ENCODE measurements around the gene DNAH3.
"Not testable (repeated sequence)": the region's sequence is repeated elsewhere in the genome, so short reads cannot be mapped to it uniquely, and the experiment has no call there.

DNAH3 gene

DNA sequence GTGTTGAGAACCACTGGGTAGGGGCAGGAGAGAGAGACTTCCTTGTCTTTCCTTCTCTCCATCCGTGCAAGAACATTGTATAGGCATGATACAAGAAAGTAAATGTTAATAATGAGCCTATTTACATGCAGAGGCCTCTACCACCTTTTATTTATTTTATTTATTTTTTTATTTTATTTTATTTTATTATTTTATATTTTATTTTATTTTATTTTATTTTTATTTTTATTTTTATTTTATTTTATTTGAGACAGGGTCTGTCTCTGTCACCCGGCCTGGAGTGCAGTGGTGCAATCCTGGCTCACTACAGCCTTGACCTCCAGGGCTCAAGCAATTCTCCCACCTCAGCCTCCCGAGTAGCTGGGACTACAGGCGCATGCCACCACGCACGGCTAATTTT is 87.3 kb downstream of the DNAH3 start:
- not testable (repeated sequence) for DNase-seq

DNA sequence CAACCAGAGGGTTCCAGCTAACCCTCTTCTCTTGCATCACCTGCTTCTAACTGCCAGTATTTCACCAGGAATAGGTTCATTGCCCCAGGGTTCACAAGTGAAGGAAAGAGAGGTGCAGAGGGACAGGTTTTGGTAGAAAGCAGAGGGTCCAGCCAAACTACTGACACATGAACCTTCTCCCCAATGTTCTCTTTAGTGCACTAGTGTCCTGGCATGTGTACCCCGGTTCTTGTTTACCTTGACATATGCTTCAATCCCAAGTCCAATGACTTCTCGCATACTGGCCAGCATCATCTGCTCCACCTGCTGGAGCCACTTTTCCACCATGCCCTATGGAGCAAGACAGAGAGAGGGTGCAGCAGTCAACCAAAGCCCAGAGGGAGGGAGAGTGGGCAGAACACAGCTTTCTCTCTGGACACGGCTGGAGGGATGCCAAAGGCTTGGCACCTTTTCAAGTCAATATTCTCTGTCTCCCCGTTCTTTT is 90.6 kb downstream of the DNAH3 start:
- no peak for DNase-seq

DNA sequence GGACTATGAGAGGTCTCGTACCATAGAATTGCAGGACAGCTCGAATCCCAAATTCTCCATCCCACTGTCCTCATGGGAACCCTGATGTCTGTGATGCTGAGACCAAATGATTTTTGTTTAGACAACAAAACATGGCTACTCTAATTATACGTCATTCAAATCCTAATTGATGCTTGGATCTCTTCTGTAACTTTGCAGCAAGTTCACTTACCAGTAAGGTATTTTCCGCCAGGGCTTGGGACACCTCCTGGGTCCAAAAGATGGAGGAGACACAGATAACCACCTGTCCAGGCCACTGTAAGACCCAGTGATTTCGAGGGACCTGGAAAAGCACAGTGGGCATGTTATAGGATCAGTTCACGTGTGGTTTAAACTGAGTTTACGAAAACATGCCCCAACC is 92.8 kb downstream of the DNAH3 start:
- DNase-seq = no peak

DNA sequence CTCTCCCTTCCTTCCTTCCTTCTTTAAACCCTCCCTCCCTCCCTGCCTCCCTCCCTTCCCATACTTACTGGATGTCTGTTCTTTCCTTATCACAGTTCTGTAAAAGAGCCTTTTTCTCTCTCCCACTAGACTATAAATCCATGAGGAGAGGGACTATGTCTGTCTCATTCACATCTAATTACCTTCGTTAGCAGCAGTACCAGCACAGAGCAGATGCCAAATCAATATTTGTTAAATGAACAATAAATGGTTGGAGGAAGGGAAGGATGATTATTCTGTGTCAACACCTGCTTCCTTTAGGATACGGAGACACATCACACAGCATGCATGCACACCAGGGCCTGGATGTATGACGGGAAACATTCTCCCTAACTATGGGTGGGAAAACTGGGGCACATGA is 94.2 kb downstream of the DNAH3 start:
- DNase-seq = no peak

DNA sequence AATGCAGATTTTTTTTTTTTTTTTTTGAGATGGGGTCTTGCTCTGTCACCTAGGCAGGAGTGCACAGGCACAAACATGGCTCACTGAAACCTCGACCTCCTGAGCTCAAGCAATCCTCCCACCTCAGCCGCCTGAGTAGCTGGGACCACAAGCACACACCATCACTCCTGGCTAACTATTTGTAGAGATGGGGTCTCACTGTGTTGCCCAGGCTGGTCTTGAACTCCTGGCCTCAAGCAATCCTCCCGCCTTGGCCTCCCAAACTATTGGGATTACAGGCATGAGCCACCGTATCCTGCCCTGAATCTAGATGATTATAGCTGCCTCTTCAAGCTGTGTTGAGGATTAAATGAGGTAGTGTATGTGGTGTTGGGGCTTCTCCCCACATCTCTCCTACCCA is 94.9 kb downstream of the DNAH3 start:
- not testable (repeated sequence) for DNase-seq

DNA sequence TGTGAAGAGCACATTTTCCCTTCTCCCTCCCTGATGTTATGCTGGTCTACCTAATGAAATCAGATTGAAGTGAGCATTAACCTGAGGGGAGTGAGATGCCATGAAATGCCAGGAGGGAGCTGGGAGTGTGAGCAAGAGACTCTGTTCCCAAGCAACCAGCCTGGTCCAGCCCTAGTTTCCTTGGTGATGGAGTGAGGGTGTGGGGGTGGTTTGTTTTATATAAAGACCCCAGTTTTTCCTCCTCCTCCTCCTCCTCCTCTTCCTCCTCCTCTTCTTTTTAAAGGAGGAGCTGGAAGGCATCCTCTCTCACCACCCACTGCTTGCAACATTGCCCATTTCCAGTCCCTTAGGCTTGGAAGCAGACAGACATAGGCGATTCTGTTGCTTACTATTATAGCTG is 97.1 kb downstream of the DNAH3 start:
- DNase-seq = no peak

DNA sequence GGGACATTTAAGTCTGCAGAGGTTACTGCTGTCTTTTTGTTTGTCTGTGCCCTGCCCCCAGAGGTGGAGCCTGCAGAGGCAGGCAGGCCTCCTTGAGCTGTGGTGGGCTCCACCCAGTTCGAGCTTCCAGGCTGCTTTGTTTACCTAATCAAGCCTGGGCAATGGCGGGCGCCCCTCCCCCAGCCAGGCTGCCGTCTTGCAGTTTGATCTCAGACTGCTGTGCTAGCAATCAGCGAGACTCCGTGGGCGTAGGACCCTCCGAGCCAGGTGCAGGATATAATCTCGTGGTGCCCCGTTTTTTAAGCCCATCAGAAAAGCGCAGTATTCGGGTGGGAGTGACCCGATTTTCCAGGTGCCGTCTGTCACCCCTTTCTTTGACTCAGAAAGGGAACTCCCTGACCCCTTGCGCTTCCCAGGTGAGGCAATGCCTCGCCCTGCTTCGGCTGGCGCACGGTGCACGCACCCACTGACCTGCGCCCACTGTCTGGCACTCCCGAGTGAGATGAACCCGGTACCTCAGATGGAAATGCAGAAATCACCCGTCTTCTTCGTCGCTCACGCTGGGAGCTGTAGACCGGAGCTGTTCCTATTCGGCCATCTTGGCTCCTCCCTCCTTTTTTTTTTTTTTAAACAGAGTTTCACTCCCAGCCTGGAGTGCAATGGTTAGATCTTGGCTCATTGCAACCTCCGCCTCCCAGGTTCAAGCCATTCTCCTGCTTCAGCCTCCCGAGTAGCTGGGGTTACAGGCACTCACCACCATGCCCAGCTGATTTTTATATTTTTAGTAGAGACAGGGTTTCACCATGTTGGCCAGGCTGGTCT is 102.3 kb downstream of the DNAH3 start:
- not testable (repeated sequence) for DNase-seq

- DNase-seq = no peak
Measured at GRCh38 chr16:21038197-21038596, 112.4 kb downstream of the DNAH3 start.

DNA sequence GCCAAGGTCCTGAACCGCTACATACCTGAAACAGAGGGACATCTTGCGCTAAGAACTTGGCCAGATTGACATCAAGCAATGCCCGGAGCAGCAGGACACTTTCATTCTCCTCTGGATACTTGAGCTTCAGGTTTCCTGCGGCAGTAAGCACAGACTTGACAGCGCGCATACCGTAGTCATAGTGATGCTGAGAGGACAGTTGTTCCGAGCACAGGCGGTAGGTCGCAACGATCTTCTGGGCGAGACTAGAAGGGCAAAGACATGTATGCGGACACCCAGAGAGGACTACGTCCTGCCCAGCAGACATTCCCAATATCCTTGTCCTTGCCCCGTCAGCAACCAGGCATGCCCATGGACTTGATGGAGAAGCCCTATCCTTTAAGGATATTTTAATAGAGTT is 112.9 kb downstream of the DNAH3 start:
- no peak for DNase-seq

DNA sequence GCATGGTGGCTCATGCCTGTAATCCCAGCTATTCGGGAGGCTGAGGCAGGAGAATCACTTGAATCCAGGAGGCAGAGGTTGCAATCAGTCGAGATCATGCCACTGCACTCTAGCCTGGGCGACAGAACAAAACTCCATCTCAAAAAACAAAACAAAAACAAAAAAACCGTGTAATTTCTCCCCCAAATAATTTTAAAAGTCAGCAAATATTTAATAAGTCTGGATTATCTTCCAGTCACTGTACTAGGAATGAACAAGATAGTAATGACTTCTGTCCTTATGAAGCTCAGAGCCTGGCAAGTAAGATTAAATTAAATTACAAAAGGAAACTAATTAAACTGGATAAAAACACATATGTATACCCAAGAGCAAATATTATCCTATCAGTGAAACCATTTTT is 113.5 kb downstream of the DNAH3 start:
- DNase-seq = no peak

GRCh38 chr16:21036471-21036870 is 114.2 kb downstream of the DNAH3 start:
- no peak for DNase-seq

GRCh38 chr16:21033704-21034103 is 116.9 kb downstream of the DNAH3 start:
- DNase-seq = no peak

GRCh38 chr16:21033264-21033663 is 117.4 kb downstream of the DNAH3 start:
- no peak for DNase-seq

DNA sequence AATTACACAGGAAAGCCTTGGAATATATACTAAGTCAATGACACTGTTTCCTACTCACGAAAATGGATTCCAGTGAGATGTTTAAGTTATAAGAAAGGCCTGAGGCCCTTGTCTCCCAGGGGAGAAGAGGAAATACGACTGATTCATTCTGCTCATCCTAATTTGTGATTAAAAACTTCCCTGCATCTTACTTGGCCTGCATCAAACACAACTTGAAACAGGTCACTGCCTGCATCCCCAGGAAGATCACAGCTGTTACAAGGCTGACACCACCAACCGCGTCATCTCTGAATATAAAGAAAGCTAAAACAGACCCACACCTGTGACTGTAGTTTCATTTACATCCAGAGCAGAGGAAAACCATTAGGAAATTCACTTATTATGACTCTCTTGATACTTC is 121.9 kb downstream of the DNAH3 start:
- DNase-seq = no peak

DNA sequence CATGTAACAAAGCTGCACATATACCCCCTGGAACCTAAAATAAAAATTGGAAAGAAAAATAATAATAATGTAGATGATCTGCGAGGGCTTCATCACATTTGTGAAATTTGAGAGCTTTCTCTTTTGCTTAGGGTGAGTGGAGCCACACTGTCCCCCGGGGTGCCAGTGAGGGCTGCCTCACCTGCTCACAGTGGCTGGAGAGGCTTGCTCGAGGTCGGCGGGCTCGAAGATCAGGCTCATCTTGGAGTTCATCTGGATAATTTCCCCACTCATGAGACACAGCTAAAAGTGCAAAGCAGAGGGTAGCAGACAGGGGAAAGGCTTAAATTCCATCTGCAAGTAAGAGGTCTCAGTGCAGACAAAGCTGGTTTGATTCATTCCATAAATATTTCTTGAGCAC is 123.8 kb downstream of the DNAH3 start:
- DNase-seq = no peak

DNA sequence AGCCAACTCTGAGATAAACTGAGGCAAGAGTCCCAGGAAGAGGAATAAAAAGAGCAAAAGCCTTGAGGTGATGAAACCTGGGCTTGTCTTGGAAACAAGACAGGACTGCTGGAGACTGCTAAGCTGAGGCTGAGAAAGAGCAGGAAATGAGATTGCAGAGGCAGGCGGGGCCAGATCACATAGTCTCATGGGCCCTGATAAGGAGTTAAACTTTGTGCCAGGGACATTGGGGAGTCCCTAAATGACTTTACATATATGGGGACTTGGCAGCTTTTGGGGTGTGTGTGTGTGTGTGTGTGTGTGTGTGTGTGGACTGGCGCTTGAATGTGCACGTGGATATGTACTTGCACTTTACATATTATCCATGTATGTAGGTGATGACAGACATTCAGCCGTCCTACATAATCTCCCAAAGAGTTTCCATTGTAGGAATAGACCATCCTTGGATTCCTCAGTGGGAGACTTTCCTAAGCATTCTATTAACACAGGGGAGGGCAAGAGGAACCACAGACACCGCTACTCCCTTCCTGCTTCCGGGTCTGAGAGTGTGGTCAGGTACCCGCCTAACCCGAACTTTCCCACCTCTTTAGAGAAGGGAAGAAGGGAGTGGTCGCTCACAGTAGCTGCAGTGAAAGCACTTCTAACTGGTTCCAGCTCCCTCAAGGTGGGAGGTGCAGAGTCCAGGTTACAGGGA is 127.0 kb downstream of the DNAH3 start:
- DNase-seq = no peak

DNA sequence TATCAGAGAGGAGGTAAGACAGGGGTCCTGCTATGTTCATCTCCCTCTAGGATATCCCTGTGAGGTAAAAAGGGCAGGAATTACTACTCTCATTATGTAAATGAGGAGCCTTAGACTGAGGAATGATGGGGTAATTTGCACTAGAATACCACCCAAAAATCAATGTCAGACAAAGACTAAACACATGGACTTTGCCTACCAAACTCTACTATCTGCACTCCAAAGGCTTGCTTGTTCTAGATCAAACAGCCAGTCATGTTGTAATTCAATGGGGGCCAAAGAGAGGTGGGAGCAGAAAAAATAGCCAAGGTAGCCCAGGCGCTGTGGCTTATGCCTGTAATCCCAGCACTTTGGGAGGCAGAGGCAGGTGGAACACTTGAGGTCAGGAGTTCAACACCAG is 129.3 kb downstream of the DNAH3 start:
- DNase-seq = no peak

- no peak for DNase-seq
Measured at GRCh38 chr16:21009815-21010214, 140.8 kb downstream of the DNAH3 start.

DNA sequence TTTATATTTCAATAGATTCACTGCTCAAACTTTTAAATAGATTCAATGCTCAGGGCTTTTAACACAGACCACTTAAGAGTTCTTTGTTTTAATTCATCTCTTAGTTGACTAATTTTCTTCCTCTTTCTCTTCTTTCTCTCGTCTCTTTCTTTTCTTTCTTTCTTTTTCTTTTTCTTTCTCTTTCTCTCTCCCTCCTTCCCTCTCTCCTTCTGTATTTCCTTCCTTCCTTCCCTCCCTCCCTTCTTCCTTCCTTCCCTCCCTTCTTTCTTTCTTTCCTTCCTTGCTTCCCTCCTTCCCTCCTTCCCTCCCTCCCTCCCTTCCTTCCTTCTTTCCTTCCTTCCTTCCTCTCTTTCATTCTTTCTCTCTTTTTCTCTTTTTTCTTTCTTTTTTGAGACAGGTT is 145.6 kb downstream of the DNAH3 start:
- no peak for DNase-seq

- peak; percentile 4 for DNase-seq
Measured at GRCh38 chr16:21001262-21001661, 149.4 kb downstream of the DNAH3 start.

DNA sequence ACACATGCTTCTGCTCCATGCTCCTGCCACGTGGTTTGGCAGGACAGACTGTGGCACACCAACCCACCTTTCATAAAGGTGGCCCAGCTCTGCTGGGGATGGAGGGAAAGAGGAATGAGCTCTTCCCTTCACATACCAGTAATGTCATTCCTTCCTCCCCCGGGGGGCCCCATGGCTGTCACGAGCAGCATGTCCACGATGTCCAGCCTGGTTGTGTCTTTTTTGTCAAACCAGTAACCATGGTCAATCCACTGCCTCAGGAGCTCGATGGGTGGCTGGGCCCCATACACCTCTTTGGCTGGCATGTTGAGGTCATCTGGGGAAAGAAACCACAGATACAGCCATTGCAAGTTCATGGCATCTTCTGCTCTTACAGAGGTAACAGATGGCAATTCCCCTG is 153.5 kb downstream of the DNAH3 start:
- DNase-seq = no peak

GRCh38 chr16:20995711-20996110 is 154.9 kb downstream of the DNAH3 start:
- no peak for DNase-seq

- not testable (repeated sequence) for DNase-seq
Measured at GRCh38 chr16:20989496-20990070, 161.1 kb downstream of the DNAH3 start.

GRCh38 chr16:20987049-20987448 is 163.6 kb downstream of the DNAH3 start:
- DNase-seq = no peak

Measured in stimulated activated CD4-positive, alpha-beta T cell treated with anti-CD3 and anti-CD28 coated beads, Interleukin-12 subunit alpha, Interleukin-12 subunit beta, amount 100 ng/mL, for 4 hours (primary cell).